ENCODE measurements around the gene CCAR1. TPM values are rescaled to one million over a fixed set of nuclear protein-coding genes. Genes with fewer than 3 reads are reported as not detected.
A peak's percentile ranks its signal among the peaks of the same experiment; 100 is the strongest.
"Not testable (repeated sequence)": the region's sequence is repeated elsewhere in the genome, so short reads cannot be mapped to it uniquely, and the experiment has no call there.

The CCAR1 gene, protein sequence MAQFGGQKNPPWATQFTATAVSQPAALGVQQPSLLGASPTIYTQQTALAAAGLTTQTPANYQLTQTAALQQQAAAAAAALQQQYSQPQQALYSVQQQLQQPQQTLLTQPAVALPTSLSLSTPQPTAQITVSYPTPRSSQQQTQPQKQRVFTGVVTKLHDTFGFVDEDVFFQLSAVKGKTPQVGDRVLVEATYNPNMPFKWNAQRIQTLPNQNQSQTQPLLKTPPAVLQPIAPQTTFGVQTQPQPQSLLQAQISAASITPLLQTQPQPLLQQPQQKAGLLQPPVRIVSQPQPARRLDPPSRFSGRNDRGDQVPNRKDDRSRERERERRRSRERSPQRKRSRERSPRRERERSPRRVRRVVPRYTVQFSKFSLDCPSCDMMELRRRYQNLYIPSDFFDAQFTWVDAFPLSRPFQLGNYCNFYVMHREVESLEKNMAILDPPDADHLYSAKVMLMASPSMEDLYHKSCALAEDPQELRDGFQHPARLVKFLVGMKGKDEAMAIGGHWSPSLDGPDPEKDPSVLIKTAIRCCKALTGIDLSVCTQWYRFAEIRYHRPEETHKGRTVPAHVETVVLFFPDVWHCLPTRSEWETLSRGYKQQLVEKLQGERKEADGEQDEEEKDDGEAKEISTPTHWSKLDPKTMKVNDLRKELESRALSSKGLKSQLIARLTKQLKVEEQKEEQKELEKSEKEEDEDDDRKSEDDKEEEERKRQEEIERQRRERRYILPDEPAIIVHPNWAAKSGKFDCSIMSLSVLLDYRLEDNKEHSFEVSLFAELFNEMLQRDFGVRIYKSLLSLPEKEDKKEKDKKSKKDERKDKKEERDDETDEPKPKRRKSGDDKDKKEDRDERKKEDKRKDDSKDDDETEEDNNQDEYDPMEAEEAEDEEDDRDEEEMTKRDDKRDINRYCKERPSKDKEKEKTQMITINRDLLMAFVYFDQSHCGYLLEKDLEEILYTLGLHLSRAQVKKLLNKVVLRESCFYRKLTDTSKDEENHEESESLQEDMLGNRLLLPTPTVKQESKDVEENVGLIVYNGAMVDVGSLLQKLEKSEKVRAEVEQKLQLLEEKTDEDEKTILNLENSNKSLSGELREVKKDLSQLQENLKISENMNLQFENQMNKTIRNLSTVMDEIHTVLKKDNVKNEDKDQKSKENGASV
- 100 to 1,000 TPM in 1 of 2 experiments, 10 to 100 TPM in 1; 86.7 to 107 TPM for total RNA-seq

DNA sequence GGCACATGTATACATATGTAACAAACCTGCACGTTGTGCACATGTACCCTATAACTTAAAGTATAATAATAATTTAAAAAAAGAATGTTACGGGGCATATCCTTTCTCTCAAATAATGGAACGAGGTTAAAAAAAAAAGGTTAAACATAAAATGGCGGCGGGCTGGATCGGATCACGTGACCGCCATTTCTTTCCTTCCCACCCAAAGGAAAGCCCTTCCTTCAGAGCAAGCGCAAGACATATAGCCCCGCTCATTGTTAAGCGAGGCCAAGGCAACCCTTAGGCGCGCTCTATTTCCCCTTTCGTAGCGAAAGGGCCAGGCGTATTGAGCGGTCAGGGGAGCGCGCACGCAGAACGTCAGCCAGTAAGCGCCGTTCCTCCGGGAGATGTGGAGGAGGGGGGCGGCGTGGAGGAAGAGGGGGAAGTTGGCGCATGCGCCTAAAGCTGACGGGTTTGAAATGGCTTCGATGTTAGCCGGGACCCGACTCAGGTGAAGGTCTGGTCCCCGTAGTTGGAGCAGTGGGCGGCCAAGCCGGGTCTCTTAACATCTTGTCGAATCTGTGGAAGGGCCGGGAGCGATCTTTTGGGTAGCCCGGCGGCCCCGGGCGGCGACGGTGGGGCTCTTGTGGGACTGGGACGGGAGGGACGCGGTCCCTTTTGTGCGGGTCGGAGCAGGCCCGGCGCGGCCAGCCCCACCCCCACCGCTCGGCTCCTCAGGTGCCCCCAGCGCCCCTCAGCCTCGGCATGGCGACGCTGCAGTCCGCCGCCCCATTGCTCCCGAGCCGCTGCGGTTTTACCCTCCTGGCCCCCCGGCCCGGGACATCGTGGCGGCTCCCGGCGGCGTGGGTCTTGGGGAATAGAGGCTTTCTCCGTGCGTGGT, at the start of gene CCAR1:
TSS of gene CCAR1 (plus strand) at position 447 of the 880 bp plus-strand sequence. CDS start 1,266 bp downstream, outside the sequence.
- no peaks in the 10 kb centered on the region for H3K27me3 Mint-ChIP-seq
- H3K27ac Mint-ChIP-seq = peak within 1 kb of the TSS; percentile 97
- H3K4me3 Mint-ChIP-seq = peak within 1 kb of the TSS; percentile 96
- H3K9me3 Mint-ChIP-seq (ENCODE audit: low read depth) = no peaks in the 10 kb centered on the region
- H3K4me1 Mint-ChIP-seq = peaks cover 20% of the 10 kb centered on the region
- DNase-seq (peak; percentile 98), ATAC-seq (peak; percentile 99)
- CTCF ChIA-PET = interaction anchor here (0.6 to 1.8 kb wide), 4 partner anchors 15 to 176 kb away, joined by 3 to 4 read pairs (median 4); no protein-coding TSS in a partner anchor
- peaks cover 27% of the 10 kb centered on the region for H3K36me3 Mint-ChIP-seq

DNA sequence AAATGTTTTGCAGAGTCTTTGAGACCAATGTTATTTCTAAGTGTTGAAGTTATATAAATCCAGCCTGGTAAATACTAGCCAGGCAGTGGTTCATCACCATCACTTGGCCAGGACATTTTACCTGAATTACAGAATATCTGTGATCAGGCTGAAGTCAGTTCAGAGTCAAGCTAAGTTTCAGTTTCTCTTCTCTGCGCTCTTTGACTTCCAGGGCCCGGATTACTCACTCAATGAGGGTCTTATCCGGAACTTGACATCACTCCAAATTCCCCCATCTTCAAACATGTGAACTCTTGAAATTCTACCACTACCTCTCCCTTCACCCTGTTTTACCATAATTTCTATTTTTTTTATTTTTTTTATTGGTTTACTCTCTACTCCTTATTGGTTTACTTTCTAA, 36.6 kb upstream of the CCAR1 start:
- peak overlapping the region; percentile 89 for H3K27ac Mint-ChIP-seq
- DNase-seq (peak; percentile 69), ATAC-seq (peak; percentile 99)
- CTCF ChIA-PET = interaction anchor here (0.7 kb wide), 1 partner anchor 632 kb away, joined by 3 read pairs; no protein-coding TSS in a partner anchor
- H3K27me3 Mint-ChIP-seq = no peaks in the 10 kb centered on the region
- H3K4me1 Mint-ChIP-seq = peaks cover 11% of the 10 kb centered on the region
- no peaks in the 10 kb centered on the region for H3K9me3 Mint-ChIP-seq (ENCODE audit: low read depth)
- H3K4me3 Mint-ChIP-seq = peak overlapping the region; percentile 75
- H3K36me3 Mint-ChIP-seq = peaks cover 29% of the 10 kb centered on the region

DNA sequence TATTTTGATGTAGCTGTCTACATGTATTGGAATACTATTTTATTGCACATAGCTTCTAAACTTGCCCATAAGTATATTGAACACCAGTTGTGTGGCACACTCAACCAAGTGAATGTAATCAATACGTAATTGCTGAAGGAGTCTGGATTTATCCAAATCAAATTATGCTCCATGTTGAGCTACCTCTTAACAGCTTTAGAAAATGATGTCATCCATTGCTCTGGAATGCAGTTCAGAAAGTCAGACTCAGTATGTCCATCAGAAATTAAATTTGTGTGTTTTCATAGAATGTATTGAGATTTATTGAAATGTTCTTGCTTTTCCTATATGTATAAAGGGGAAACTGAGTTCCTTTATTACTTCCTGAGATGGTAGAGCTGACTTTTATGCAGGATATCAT, 25.0 kb upstream of the CCAR1 start:
- ATAC-seq (no peak), DNase-seq (no peak)
- Mint-ChIP-seq H3K4me3 (no peak overlapping the region), H3K4me1 (peaks cover 2% of the 10 kb centered on the region), H3K36me3 (peaks cover 9% of the 10 kb centered on the region), H3K27me3 (no peaks in the 10 kb centered on the region), H3K9me3 (ENCODE audit: low read depth) (no peaks in the 10 kb centered on the region), H3K27ac (no peak overlapping the region)
- CTCF ChIA-PET = interaction anchor here (1.7 kb wide), 1 partner anchor 146 kb away, joined by 5 read pairs; no protein-coding TSS in a partner anchor

DNA sequence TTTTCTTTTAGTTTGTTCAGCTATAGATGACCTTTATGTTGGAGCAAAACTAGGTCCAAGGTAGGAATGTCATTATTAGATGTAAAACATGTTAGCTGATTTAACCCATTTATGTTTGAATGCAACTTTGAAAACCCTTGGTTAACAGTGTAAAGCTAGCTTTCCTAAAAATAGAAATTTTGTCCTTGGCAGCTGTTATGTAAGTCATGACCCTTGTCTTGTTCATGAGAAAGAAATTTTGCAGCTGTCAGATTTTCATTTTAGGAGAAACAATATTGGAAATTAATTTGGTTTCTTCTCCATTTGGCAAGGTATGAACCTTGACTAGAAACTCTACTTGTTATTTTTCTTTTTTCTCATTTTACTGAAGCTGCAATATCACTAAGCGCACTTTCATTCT, 23.9 kb upstream of the CCAR1 start:
- no peaks in the 10 kb centered on the region for H3K9me3 Mint-ChIP-seq (ENCODE audit: low read depth)
- no peak overlapping the region for H3K4me3 Mint-ChIP-seq
- CTCF ChIA-PET = interaction anchor here (0.6 kb wide), 1 partner anchor 289 kb away, joined by 3 read pairs; no protein-coding TSS in a partner anchor
- peaks cover 4% of the 10 kb centered on the region for H3K36me3 Mint-ChIP-seq
- no peak for DNase-seq
- no peak for ATAC-seq
- peaks cover 2% of the 10 kb centered on the region for H3K4me1 Mint-ChIP-seq
- H3K27me3 Mint-ChIP-seq = no peaks in the 10 kb centered on the region
- H3K27ac Mint-ChIP-seq = no peak overlapping the region

DNA sequence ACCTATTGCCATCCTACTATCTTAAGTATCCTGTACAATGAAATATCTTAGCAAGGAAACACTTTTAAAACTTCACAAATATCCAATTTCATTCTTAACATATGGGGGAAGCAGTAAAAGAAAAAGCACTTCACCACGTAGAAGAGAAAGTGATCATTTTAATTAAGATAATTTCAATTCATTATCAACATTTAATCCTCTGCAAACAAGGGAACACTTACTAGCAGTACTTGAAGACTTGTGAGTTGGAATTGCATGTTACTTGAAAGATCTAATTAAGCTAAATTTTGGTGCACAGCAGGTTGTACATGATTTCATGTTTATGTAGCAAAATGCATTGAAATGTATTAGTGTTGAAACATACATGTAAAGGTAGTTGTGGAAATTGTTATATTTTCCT, 20.8 kb upstream of the CCAR1 start:
- H3K36me3 Mint-ChIP-seq = no peaks in the 10 kb centered on the region
- no peaks in the 10 kb centered on the region for H3K27me3 Mint-ChIP-seq
- no peak overlapping the region for H3K4me3 Mint-ChIP-seq
- CTCF ChIA-PET = no interaction called here
- H3K27ac Mint-ChIP-seq = no peak overlapping the region
- DNase-seq = no peak
- no peaks in the 10 kb centered on the region for H3K9me3 Mint-ChIP-seq (ENCODE audit: low read depth)
- ATAC-seq = no peak
- peaks cover 2% of the 10 kb centered on the region for H3K4me1 Mint-ChIP-seq

DNA sequence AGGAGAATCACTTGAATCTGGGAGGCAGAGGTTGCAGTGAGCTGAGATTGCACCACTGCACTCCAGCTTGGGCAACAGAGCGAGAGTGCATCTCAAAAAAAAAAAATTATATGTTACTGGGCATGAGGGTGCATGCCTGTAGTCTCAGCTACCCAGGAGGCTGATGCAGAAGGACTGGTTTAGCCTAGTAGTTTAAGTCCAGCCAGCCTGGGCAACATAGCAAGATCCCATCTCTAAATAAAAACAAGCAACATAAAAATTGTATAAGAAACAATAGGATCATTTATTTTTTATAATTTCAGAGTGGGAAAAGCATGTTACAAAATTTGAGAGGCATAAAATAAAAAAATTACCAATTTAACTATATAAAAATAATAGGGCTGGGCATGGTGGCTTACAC, 15.5 kb upstream of the CCAR1 start:
- Mint-ChIP-seq H3K9me3 (ENCODE audit: low read depth) (no peaks in the 10 kb centered on the region), H3K27ac (no peak overlapping the region), H3K27me3 (no peaks in the 10 kb centered on the region), H3K4me3 (no peak overlapping the region), H3K36me3 (no peaks in the 10 kb centered on the region), H3K4me1 (no peaks in the 10 kb centered on the region)
- DNase-seq (no peak), ATAC-seq (no peak)
- CTCF ChIA-PET = no interaction called here

DNA sequence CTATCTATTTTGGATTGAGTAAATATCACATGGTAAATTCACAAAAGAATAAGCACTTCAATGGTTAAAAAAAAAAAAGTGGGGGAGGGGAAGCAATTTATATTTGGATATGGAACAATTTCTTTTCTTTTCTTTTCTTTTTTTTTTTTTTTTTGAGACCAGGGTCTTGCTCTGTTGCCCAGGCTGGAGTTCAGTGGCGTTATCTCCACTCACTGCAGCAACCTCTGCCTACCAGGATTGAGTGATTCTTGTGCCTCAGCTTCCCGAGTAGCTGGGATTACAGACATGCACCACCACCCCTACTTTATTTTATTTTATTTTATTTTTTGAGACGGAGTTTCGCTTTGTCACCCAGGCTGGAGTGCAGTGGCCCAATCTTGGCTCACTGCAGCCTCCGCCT, 12.1 kb upstream of the CCAR1 start:
- not testable (repeated sequence) for H3K27ac Mint-ChIP-seq; H3K27me3 Mint-ChIP-seq; H3K4me3 Mint-ChIP-seq; DNase-seq; ATAC-seq; H3K9me3 Mint-ChIP-seq (ENCODE audit: low read depth); H3K36me3 Mint-ChIP-seq; H3K4me1 Mint-ChIP-seq
- CTCF ChIA-PET = interaction anchor here (0.7 to 1.2 kb wide), 3 partner anchors 158 to 817 kb away, joined by 3 to 4 read pairs (median 3); no protein-coding TSS in a partner anchor

DNA sequence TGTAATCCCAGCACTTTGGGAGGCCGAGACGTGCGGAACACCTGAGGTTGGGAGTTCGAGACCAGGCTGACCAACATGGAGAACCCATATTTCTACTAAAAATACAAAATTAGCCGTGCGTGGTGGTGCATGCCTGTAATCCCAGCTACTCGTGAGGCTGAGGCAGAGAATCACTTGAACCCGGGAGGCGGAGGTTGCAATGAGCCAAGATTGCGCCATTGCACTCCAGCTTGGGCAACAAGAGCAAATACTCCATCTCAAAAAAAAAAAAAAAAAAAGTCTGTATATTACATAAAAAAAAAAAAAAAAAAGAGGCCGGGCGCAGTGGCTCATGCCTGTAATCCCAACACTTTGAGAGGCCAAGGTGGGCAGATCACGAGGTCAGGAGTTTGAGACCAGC, 8.0 kb upstream of the CCAR1 start:
- H3K27ac Mint-ChIP-seq; H3K4me1 Mint-ChIP-seq; H3K4me3 Mint-ChIP-seq; CTCF ChIA-PET; H3K36me3 Mint-ChIP-seq; DNase-seq; H3K9me3 Mint-ChIP-seq (ENCODE audit: low read depth); H3K27me3 Mint-ChIP-seq; ATAC-seq: not testable (repeated sequence)

DNA sequence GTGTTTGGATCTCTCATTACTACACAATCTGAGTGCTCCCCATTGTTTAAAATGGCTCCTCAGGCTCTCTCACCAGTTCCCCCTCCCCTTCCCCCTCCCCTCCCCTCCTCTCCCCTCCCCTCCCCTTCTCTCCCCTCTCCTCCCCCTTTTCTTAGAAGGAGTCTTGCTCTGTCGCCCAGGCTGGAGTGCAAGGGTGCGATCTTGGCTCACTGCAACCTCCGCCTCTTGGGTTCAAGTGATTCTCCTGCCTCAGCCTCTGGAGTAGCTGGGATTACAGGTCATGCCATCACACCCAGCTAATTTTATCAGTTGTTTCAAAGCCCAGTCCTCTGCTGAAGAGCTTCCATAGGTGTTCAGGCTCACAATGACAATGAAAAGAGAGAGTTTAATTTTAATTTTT, 3.6 kb upstream of the CCAR1 start:
- CTCF ChIA-PET = no interaction called here
- no peak overlapping the region for H3K4me3 Mint-ChIP-seq
- no peak for ATAC-seq
- no peak for DNase-seq
- H3K36me3 Mint-ChIP-seq = peaks cover 9% of the 10 kb centered on the region
- H3K4me1 Mint-ChIP-seq = peaks cover 11% of the 10 kb centered on the region
- H3K27ac Mint-ChIP-seq = no peak overlapping the region
- H3K27me3 Mint-ChIP-seq = no peaks in the 10 kb centered on the region
- no peaks in the 10 kb centered on the region for H3K9me3 Mint-ChIP-seq (ENCODE audit: low read depth)

DNA sequence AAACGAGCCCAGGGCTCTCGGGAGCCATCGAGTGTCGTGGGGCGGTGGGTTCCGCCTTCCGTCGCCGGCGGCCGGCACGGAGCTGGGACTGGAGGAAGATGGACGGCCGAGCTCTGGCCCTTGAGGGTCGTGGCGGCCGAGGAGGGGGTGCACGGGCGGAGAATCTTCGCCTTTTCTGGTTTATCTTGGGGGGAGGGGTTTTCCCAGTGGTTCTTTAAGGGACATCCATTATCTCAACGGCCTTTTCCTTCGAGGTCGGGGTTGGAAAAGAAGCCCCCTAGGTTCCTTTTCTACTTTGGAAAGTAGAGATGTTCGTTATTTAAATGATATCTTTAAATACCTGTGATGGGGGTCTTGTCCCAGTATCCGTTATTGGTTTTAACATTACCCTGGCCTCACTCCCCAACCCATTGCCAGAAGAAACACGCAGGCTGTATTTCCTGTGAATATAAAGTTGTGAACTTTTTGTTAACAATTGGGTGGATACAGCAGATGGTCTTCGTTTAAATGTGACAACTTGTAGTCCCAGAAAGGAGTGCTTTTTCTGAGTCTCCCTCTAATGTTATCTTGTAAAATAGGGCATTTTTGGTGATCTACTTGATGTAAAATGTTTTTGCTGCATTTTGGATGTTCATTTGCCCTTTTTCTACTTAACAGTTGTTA, 765 bp downstream of the CCAR1 start:
- Mint-ChIP-seq H3K27ac (peak overlapping the region; percentile 97), H3K27me3 (no peaks in the 10 kb centered on the region), H3K4me1 (peaks cover 23% of the 10 kb centered on the region), H3K4me3 (peak overlapping the region; percentile 96), H3K36me3 (peaks cover 32% of the 10 kb centered on the region), H3K9me3 (ENCODE audit: low read depth) (no peaks in the 10 kb centered on the region)
- peak; percentile 34 for DNase-seq
- CTCF ChIA-PET = interaction anchor here (1.2 to 1.8 kb wide), 2 partner anchors 164 to 171 kb away, joined by 3 to 4 read pairs; no protein-coding TSS in a partner anchor
- no peak for ATAC-seq

DNA sequence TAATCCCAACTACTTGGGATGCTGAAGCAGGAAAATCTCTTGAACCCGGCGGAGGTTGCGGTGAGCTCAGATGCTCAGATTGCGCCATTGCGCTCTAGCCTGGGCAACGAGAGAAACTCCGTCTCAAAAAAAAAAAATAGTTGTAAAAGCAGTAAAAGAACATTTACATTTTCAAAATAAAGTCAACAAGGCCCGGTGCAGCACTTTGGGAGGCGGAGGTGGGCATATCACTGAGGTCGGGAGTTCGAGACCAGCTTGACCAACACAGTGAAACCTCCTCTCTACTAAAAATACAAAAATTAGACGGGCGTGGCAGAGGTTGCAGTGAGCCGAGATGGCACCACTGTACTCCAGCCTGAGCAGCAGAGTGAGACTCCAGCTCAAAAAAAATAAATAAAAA, 4.0 kb downstream of the CCAR1 start:
- no peak overlapping the region for H3K4me3 Mint-ChIP-seq
- DNase-seq (no peak), ATAC-seq (no peak)
- H3K27ac Mint-ChIP-seq = no peak overlapping the region
- H3K27me3 Mint-ChIP-seq = no peaks in the 10 kb centered on the region
- peaks cover 25% of the 10 kb centered on the region for H3K4me1 Mint-ChIP-seq
- no peaks in the 10 kb centered on the region for H3K9me3 Mint-ChIP-seq (ENCODE audit: low read depth)
- CTCF ChIA-PET = no interaction called here
- H3K36me3 Mint-ChIP-seq = peaks cover 47% of the 10 kb centered on the region

DNA sequence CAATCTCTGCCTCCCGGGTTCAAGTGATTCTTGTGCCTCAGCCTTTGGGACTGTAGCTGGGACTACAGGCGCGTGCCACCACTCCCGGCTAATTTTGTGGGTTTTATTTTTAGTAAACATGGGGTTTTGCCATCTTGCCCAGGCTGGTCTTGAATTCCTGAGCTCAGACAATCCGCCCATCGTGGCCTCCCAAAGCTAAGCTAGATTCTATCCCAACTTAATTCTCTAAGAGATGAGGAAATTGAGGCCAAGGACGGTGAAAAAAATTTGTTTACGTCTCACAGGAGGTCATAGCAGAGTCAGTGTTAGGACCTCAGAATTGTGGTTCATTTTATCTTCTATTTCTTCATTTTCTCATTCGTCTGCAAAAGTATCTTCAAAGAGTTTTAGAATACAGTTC, 6.1 kb downstream of the CCAR1 start:
- no peak for ATAC-seq
- DNase-seq = no peak
- no peak overlapping the region for H3K27ac Mint-ChIP-seq
- no peaks in the 10 kb centered on the region for H3K9me3 Mint-ChIP-seq (ENCODE audit: low read depth)
- H3K4me3 Mint-ChIP-seq = no peak overlapping the region
- no peaks in the 10 kb centered on the region for H3K27me3 Mint-ChIP-seq
- peaks cover 19% of the 10 kb centered on the region for H3K4me1 Mint-ChIP-seq
- CTCF ChIA-PET = interaction anchor here (1.3 kb wide), 1 partner anchor 15 kb away, joined by 3 read pairs; no protein-coding TSS in a partner anchor
- peaks cover 51% of the 10 kb centered on the region for H3K36me3 Mint-ChIP-seq
